Activated CD8-positive, alpha-beta T cell treated with anti-CD3 and anti-CD28 coated beads, Interleukin-2, amount 10 ng/mL, durations not matched to agents 7 days and 5 days (primary cell): ENCODE measurements around the gene IFNA8. TPM values are rescaled to one million over a fixed set of nuclear protein-coding genes. Genes with fewer than 3 reads are reported as not detected.
A peak's percentile ranks its signal among the peaks of the same experiment; 100 is the strongest.

ENCODE experiments used
- ATAC-seq: fragments of 150-1000 bp; cut with Tn5 transposase; one replicate; pipeline ENCODE4 v1.10.0; 2021; ENCODE audit warnings: moderate library complexity
- CTCF ChIA-PET: fragments of 350-600 bp; sonication (Branson Sonifier 250); formaldehyde crosslinking; loops from one replicate; lab custom pipeline; 2021; ENCODE audit warnings: antibody characterized with exemption; lab: Charles Lee
- POLR2A ChIA-PET: fragments of 350-600 bp; sonication (Branson Sonifier 250); formaldehyde crosslinking; loops from one replicate; lab custom pipeline; 2021; ENCODE audit warnings: antibody characterized with exemption; lab: Charles Lee
- DNase-seq: peaks from one replicate; pipeline ENCODE4 v3.0.0-alpha.2; 2020
- H3K27ac Mint-ChIP-seq: one replicate; pipeline ENCODE4 v1.8.0; 2021; ENCODE audit warnings: mild to moderate bottlenecking, mixed read lengths
- H3K27me3 Mint-ChIP-seq: one replicate; pipeline ENCODE4 v1.8.0; 2021; ENCODE audit warnings: low read depth, mixed read lengths
- H3K36me3 Mint-ChIP-seq: one replicate; pipeline ENCODE4 v1.8.0; 2021; ENCODE audit warnings: low read depth, mixed read lengths
- H3K4me1 Mint-ChIP-seq: one replicate; pipeline ENCODE4 v1.8.0; 2021; ENCODE audit warnings: low read depth, mixed read lengths
- H3K4me3 Mint-ChIP-seq: one replicate; pipeline ENCODE4 v1.8.0; 2021; ENCODE audit warnings: mild to moderate bottlenecking, mixed read lengths
- H3K9me3 Mint-ChIP-seq: one replicate; pipeline ENCODE4 v1.8.0; 2022; ENCODE audit warnings: mixed read lengths; ENCODE audit not compliant: insufficient read depth
- total RNA-seq, 2 experiments: library from RNA; stranded (reverse); gene quantifications; one replicate each; pipeline ENCODE4 v1.2.3, GENCODE V29; 2021

The IFNA8 gene
- total RNA-seq, 2 experiments from 2014 or later: not detected

- DNase-seq (no peak), ATAC-seq (no peak)
- Mint-ChIP-seq H3K36me3 (no peaks in the 10 kb centered on the region), H3K27ac (no peak overlapping the region), H3K4me3 (no peak overlapping the region), H3K4me1 (peaks cover 12% of the 10 kb centered on the region), H3K9me3 (no peaks in the 10 kb centered on the region), H3K27me3 (peaks cover 51% of the 10 kb centered on the region)
- ChIA-PET POLR2A (no interaction called here), CTCF (interaction anchor here (1.4 to 2.5 kb wide), 7 partner anchors 9 to 216 kb away, joined by 3 to 10 read pairs (median 5); partner anchors contain the start of gene IFNA8)
Measured at GRCh38 chr9:21398955-21399489, 9.9 kb upstream of the IFNA8 start.

DNA sequence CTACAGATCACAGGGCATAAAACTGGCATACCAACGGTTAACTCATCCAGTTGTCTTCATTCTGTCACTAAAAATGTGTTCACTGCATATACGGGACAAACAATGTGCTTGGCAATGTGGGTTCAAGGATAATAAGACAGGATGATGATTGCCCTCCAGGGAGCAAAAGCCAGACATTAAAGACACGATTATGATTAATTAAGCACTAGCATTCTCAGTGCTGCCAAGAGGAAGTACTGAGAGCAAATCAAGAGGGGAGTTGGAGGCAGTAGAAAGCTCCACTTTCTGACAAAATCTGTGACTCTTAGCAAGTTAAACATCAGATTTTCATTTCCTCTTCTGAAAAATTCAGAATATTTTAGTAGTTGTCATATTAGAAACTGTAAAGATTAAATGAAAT is 9.0 kb upstream of the IFNA8 start:
- ATAC-seq (no peak), DNase-seq (no peak)
- CTCF ChIA-PET: interaction anchor here (2.5 kb wide), 1 partner anchor 71 kb away, joined by 5 read pairs; no protein-coding TSS in a partner anchor
- Mint-ChIP-seq H3K27me3 (peaks cover 56% of the 10 kb centered on the region), H3K36me3 (no peaks in the 10 kb centered on the region), H3K27ac (no peak overlapping the region), H3K4me1 (peaks cover 12% of the 10 kb centered on the region), H3K9me3 (no peaks in the 10 kb centered on the region), H3K4me3 (no peak overlapping the region)
- POLR2A ChIA-PET: no interaction called here

- H3K27ac Mint-ChIP-seq: no peak overlapping the region
- peaks cover 55% of the 10 kb centered on the region for H3K27me3 Mint-ChIP-seq
- CTCF ChIA-PET: interaction anchor here (0.7 to 1.8 kb wide), 10 partner anchors 15 to 208 kb away, joined by 3 to 7 read pairs (median 4); no protein-coding TSS in a partner anchor
- POLR2A ChIA-PET: no interaction called here
- DNase-seq (no peak), ATAC-seq (peak; percentile 60)
- no peaks in the 10 kb centered on the region for H3K36me3 Mint-ChIP-seq
- H3K4me3 Mint-ChIP-seq: peak overlapping the region; percentile 66
- H3K9me3 Mint-ChIP-seq: no peaks in the 10 kb centered on the region
- peaks cover 7% of the 10 kb centered on the region for H3K4me1 Mint-ChIP-seq
Measured at GRCh38 chr9:21402386-21403251, 6.3 kb upstream of the IFNA8 start.

DNA sequence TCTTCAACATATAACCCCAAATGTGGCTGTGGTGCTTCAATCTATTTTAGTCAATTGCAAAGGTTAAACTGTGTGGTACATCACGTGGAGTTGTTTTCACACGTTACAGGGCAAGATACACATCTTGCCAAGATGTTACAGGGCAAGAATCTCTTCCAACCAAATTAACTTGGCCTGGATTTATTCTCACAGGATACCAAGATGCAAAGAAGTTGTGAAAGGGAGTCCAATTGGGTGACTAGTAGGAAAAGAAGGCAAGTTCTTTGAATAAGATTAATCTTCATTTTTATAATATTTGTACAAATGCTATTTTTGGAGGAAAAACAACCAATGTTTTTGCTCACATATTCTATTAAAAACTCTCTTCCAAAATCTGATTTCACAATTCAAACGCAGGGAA is 4.8 kb upstream of the IFNA8 start:
- H3K4me3 Mint-ChIP-seq: no peak overlapping the region
- ChIA-PET CTCF (interaction anchor here (1.0 to 1.7 kb wide), 2 partner anchors 16 to 78 kb away, joined by 3 to 5 read pairs; no protein-coding TSS in a partner anchor), POLR2A (no interaction called here)
- no peak overlapping the region for H3K27ac Mint-ChIP-seq
- H3K4me1 Mint-ChIP-seq: peaks cover 7% of the 10 kb centered on the region
- ATAC-seq: no peak
- no peak for DNase-seq
- peaks cover 50% of the 10 kb centered on the region for H3K27me3 Mint-ChIP-seq
- H3K9me3 Mint-ChIP-seq: no peaks in the 10 kb centered on the region
- no peaks in the 10 kb centered on the region for H3K36me3 Mint-ChIP-seq

DNA sequence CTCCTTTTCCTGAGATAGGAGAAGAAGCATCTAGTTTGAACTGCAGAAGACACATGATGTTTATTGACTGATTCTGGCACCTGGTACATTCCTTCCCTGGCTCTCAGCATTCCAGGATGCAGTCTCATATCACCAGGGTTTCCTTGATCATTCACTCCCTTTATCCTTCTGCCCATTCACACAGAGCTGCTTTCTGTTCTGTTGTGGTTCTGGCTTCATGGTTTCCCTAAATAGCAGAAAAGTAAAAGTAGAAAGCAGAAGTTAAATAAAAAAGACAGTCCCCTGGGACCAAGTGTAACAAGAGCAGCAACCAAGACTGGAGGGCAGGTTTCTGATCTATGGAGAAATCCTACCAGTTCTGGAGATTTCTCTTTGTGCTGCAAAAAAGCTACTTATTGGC is 3.2 kb downstream of the IFNA8 start:
- Mint-ChIP-seq H3K4me3 (no peak overlapping the region), H3K9me3 (no peaks in the 10 kb centered on the region), H3K4me1 (peaks cover 5% of the 10 kb centered on the region), H3K27ac (no peak overlapping the region), H3K27me3 (peaks cover 25% of the 10 kb centered on the region), H3K36me3 (no peaks in the 10 kb centered on the region)
- ATAC-seq (no peak), DNase-seq (no peak)
- CTCF ChIA-PET: interaction anchor here (2.5 to 3.3 kb wide), 2 partner anchors 16 to 86 kb away, joined by 7 to 15 read pairs; no protein-coding TSS in a partner anchor
- POLR2A ChIA-PET: no interaction called here

DNA sequence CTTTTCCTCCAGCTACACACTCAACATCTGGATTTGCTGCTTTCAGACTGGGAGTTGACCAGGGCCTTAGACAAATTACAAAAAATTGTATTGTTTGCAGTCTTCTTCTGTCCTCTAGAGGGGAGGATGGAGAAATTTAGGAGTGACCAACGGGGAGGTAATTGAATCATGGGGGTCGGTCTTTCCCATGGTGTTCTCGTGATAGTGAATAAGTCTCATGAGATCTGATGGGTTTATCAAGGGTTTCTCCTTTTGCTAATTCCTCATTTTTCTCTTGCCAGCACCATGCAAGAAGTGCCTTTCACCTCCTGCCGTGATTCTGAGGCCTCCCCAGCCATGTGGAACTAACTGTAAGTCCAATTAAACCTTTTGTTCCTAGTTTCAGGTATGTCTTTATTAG is 4.2 kb downstream of the IFNA8 start:
- CTCF ChIA-PET: interaction anchor here (0.8 to 3.3 kb wide), 3 partner anchors 15 to 87 kb away, joined by 3 to 15 read pairs (median 7); no protein-coding TSS in a partner anchor
- DNase-seq (no peak), ATAC-seq (no peak)
- Mint-ChIP-seq H3K4me1 (peaks cover 5% of the 10 kb centered on the region), H3K4me3 (no peak overlapping the region), H3K27me3 (peaks cover 21% of the 10 kb centered on the region), H3K27ac (no peak overlapping the region), H3K36me3 (no peaks in the 10 kb centered on the region), H3K9me3 (no peaks in the 10 kb centered on the region)
- POLR2A ChIA-PET: no interaction called here

GRCh38 chr9:21413624-21414023 is 4.7 kb downstream of the IFNA8 start:
- Mint-ChIP-seq H3K4me3 (no peak overlapping the region), H3K9me3 (no peaks in the 10 kb centered on the region), H3K4me1 (peaks cover 5% of the 10 kb centered on the region), H3K36me3 (no peaks in the 10 kb centered on the region), H3K27ac (no peak overlapping the region), H3K27me3 (peaks cover 21% of the 10 kb centered on the region)
- peak; percentile 47 for ATAC-seq
- CTCF ChIA-PET: interaction anchor here (2.5 to 3.3 kb wide), 2 partner anchors 18 to 88 kb away, joined by 7 to 15 read pairs; no protein-coding TSS in a partner anchor
- no peak for DNase-seq
- POLR2A ChIA-PET: no interaction called here

- peaks cover 5% of the 10 kb centered on the region for H3K4me1 Mint-ChIP-seq
Measured at GRCh38 chr9:21414220-21414940, 5.5 kb downstream of the IFNA8 start.

GRCh38 chr9:21415493-21416267 is 6.8 kb downstream of the IFNA8 start:
- no peaks in the 10 kb centered on the region for H3K9me3 Mint-ChIP-seq
- CTCF ChIA-PET: interaction anchor here (1.5 kb wide), 1 partner anchor 20 kb away, joined by 7 read pairs; no protein-coding TSS in a partner anchor
- no peak for ATAC-seq
- DNase-seq: no peak
- peaks cover 14% of the 10 kb centered on the region for H3K27me3 Mint-ChIP-seq
- H3K4me1 Mint-ChIP-seq: peaks cover 5% of the 10 kb centered on the region
- H3K36me3 Mint-ChIP-seq: no peaks in the 10 kb centered on the region
- no peak overlapping the region for H3K4me3 Mint-ChIP-seq
- no peak overlapping the region for H3K27ac Mint-ChIP-seq
- POLR2A ChIA-PET: no interaction called here

More at GRCh38 chr9:21414220-21414940, 5.5 kb downstream of the IFNA8 start:
- peaks cover 20% of the 10 kb centered on the region for H3K27me3 Mint-ChIP-seq
- ATAC-seq (no peak), DNase-seq (no peak)
- POLR2A ChIA-PET: no interaction called here
- no peak overlapping the region for H3K27ac Mint-ChIP-seq
- no peaks in the 10 kb centered on the region for H3K36me3 Mint-ChIP-seq
- H3K9me3 Mint-ChIP-seq: no peaks in the 10 kb centered on the region
- H3K4me3 Mint-ChIP-seq: no peak overlapping the region
- CTCF ChIA-PET: interaction anchor here (0.8 to 3.3 kb wide), 3 partner anchors 18 to 178 kb away, joined by 3 to 15 read pairs (median 3); no protein-coding TSS in a partner anchor

DNA sequence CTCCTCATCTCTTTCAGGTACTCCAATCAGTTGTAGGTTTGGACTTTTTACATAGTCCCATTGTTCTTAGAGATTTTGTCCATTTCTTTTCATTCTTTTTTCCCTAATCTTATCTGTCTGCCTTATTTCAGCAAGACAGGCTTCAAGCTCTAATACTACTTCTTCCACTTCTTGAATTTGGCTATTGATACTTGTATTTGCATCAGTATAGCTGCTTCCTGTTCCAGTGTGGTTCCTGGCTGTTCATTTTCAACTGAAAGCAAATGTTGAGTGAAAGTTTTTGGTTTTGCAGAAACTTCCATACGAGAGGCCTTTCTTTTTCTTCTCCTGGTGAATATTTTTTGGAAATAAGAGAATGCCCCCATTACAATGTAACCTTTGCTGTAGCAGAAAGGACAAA is 19.3 kb downstream of the IFNA8 start:
- no peaks in the 10 kb centered on the region for H3K9me3 Mint-ChIP-seq
- peaks cover 56% of the 10 kb centered on the region for H3K27me3 Mint-ChIP-seq

GRCh38 chr9:21429191-21429590 is 20.3 kb downstream of the IFNA8 start:
- Mint-ChIP-seq H3K4me1 (no peaks in the 10 kb centered on the region), H3K9me3 (no peaks in the 10 kb centered on the region), H3K27me3 (peaks cover 60% of the 10 kb centered on the region), H3K4me3 (no peak overlapping the region), H3K36me3 (no peaks in the 10 kb centered on the region), H3K27ac (no peak overlapping the region)
- ChIA-PET POLR2A (no interaction called here), CTCF (interaction anchor here (1.1 kb wide), 1 partner anchor 103 kb away, joined by 4 read pairs; no protein-coding TSS in a partner anchor)
- no peak for DNase-seq
- no peak for ATAC-seq

More for the DNA sequence above, 19.3 kb downstream of the IFNA8 start:
- Mint-ChIP-seq H3K27ac (no peak overlapping the region), H3K4me1 (no peaks in the 10 kb centered on the region), H3K4me3 (no peak overlapping the region), H3K36me3 (no peaks in the 10 kb centered on the region)
- DNase-seq (no peak), ATAC-seq (no peak)
- ChIA-PET CTCF (interaction anchor here (1.1 to 1.4 kb wide), 4 partner anchors 19 to 102 kb away, joined by 3 to 4 read pairs (median 3); partner anchors contain the start of gene IFNA8), POLR2A (no interaction called here)
